HFFc6 (cell line): ENCODE results near the gene RNASE9. TPM values are rescaled to one million over a fixed set of nuclear protein-coding genes. Genes with fewer than 3 reads are reported as not detected.
A peak's percentile ranks its signal among the peaks of the same experiment; 100 is the strongest.

Experiments
- DNase-seq: peaks from one replicate; pipeline ENCODE4 v3.0.0-alpha.2; 2018
- H3K27ac Mint-ChIP-seq: 2 replicates; pipeline ENCODE4 v1.8.0; 2020; ENCODE audit warnings: mild to moderate bottlenecking, mixed read lengths
- H3K27me3 Mint-ChIP-seq: 2 replicates; pipeline ENCODE4 v1.8.0; 2021; ENCODE audit warnings: mild to moderate bottlenecking, moderate library complexity, mixed read lengths; ENCODE audit not compliant: insufficient read depth
- H3K36me3 Mint-ChIP-seq: 2 replicates; pipeline ENCODE4 v1.8.0; 2021; ENCODE audit warnings: low read depth, mixed read lengths
- H3K4me1 Mint-ChIP-seq: 2 replicates; pipeline ENCODE4 v1.8.0; 2020; ENCODE audit warnings: low read depth, mixed read lengths
- H3K4me3 Mint-ChIP-seq: 2 replicates; pipeline ENCODE4 v1.8.0; 2020; ENCODE audit warnings: mild to moderate bottlenecking, moderate library complexity, mixed read lengths
- H3K9me3 Mint-ChIP-seq: 2 replicates; pipeline ENCODE4 v1.8.0; 2020; ENCODE audit warnings: mild to moderate bottlenecking, mixed read lengths
- total RNA-seq, 6 experiments: library from RNA; stranded (reverse); fragmentation: NEBNext Ultra II Directional; extraction: Animal tissue kit (Norgen Biotek cat#: 25700); gene quantifications; 2 replicates in 1 of 6; 3 replicates in 5 of 6; pipeline ENCODE4 v1.2.3, GENCODE V29; 2021
- TF ChIP-seq, protein P1 (sequence below): fragments of 200-600 bp; sonication (generic); IDR thresholded peaks from 2 replicates; pipeline ENCODE4 v1.5.0; 2021; ENCODE audit warnings: antibody characterized with exemption, mild to moderate bottlenecking

RNASE9 gene
- total RNA-seq, 6 experiments from 2014 or later, result not detected

DNA sequence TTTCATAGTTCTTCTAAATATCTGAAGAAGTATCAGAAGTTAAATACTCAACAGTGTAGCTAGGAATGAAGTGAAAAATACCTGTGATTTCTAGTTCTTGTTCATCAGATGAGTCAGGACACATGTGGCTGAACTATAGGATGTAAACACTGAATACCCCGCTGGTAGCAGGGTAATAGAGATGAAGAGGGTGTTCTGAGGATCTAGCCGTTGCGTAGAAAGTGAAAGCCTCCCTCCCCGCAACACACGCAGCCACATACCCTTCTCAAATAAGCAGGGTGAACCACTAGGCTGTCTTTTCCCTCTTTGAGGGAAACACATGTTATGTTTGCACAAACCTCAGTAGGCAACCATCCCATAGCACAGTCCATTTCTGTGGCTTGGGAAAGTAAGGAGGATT lies 46.8 kb upstream of the RNASE9 start:
- no peak for DNase-seq
- no peaks in the 10 kb centered on the region for H3K9me3 Mint-ChIP-seq
- no peaks in the 10 kb centered on the region for H3K36me3 Mint-ChIP-seq
- H3K4me3 Mint-ChIP-seq, result no peak overlapping the region
- no peak overlapping the region for H3K27ac Mint-ChIP-seq
- H3K4me1 Mint-ChIP-seq, result 0 out of 2 replicates have a peak, but pooled peaks cover 4% of the 10 kb centered on the region
- H3K27me3 Mint-ChIP-seq, result no peaks in the 10 kb centered on the region; the same call in 1 of the 2 replicates
- TF ChIP-seq, protein P1, sequence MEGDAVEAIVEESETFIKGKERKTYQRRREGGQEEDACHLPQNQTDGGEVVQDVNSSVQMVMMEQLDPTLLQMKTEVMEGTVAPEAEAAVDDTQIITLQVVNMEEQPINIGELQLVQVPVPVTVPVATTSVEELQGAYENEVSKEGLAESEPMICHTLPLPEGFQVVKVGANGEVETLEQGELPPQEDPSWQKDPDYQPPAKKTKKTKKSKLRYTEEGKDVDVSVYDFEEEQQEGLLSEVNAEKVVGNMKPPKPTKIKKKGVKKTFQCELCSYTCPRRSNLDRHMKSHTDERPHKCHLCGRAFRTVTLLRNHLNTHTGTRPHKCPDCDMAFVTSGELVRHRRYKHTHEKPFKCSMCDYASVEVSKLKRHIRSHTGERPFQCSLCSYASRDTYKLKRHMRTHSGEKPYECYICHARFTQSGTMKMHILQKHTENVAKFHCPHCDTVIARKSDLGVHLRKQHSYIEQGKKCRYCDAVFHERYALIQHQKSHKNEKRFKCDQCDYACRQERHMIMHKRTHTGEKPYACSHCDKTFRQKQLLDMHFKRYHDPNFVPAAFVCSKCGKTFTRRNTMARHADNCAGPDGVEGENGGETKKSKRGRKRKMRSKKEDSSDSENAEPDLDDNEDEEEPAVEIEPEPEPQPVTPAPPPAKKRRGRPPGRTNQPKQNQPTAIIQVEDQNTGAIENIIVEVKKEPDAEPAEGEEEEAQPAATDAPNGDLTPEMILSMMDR, result no peak

DNA sequence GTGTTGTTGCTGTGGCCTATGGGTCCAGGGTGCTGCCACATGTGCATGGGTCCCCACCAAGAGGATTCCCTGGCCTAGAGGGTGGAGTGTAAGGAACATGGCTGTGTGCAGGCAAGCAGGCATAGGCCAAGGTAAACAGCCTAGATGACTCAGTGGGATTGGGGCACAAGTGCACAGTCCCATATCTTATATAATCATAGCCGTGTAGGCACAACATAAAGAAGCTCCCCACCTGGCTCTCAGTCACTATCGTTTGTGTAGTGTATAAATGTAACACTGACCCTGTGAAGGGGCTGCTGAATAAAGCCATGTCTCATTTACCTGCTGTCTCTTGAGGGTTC lies 46.0 kb upstream of the RNASE9 start:
- TF ChIP-seq, protein P1, result no peak
- H3K4me1 Mint-ChIP-seq, result 0 out of 2 replicates have a peak, but pooled peaks cover 4% of the 10 kb centered on the region
- H3K27me3 Mint-ChIP-seq, result no peaks in the 10 kb centered on the region; the same call in 1 of the 2 replicates
- no peak overlapping the region for H3K4me3 Mint-ChIP-seq
- no peaks in the 10 kb centered on the region for H3K9me3 Mint-ChIP-seq
- DNase-seq, result no peak
- no peak overlapping the region for H3K27ac Mint-ChIP-seq
- H3K36me3 Mint-ChIP-seq, result no peaks in the 10 kb centered on the region

DNA sequence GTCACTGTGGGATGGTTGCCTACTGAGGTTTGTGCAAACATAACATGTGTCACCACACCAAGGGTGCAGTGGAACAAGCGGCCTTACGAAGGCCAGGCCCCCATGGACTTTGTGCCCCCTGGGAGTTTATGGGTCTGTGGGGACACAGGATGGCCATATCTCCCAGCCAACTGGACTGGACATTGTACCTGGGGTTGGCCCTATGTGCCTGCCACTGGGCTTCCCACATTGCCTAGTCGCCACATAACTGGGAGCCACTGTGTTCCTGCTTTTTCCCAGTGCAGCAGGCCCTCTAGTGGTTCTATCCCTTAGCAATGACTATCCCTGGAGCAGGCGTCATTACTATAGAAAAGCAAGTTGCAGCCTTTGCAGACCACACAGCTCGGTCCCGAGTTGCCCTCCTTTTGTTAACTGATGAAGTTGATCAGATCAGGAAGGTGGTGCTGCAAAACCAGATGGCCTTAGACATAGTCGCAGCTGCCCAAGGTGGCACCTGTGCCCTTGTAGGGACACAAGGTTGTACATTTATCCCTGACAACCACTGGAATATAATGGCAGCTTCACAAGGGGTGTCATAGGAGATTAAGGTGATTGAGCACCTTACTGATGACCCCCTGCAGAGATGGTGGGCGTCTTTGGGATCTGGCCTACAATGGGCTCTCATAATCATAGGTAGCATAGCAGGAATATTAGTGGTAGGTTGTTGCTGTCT lies 45.5 kb upstream of the RNASE9 start:
- 0 out of 2 replicates have a peak, but pooled peaks cover 4% of the 10 kb centered on the region for H3K4me1 Mint-ChIP-seq
- no peaks in the 10 kb centered on the region for H3K36me3 Mint-ChIP-seq
- no peaks in the 10 kb centered on the region for H3K9me3 Mint-ChIP-seq
- H3K4me3 Mint-ChIP-seq, result no peak overlapping the region
- no peaks in the 10 kb centered on the region; the same call in none of the 2 replicates for H3K27me3 Mint-ChIP-seq
- peak; percentile 49 for DNase-seq
- H3K27ac Mint-ChIP-seq, result no peak overlapping the region
- TF ChIP-seq, protein P1, result peak; percentile 80

DNA sequence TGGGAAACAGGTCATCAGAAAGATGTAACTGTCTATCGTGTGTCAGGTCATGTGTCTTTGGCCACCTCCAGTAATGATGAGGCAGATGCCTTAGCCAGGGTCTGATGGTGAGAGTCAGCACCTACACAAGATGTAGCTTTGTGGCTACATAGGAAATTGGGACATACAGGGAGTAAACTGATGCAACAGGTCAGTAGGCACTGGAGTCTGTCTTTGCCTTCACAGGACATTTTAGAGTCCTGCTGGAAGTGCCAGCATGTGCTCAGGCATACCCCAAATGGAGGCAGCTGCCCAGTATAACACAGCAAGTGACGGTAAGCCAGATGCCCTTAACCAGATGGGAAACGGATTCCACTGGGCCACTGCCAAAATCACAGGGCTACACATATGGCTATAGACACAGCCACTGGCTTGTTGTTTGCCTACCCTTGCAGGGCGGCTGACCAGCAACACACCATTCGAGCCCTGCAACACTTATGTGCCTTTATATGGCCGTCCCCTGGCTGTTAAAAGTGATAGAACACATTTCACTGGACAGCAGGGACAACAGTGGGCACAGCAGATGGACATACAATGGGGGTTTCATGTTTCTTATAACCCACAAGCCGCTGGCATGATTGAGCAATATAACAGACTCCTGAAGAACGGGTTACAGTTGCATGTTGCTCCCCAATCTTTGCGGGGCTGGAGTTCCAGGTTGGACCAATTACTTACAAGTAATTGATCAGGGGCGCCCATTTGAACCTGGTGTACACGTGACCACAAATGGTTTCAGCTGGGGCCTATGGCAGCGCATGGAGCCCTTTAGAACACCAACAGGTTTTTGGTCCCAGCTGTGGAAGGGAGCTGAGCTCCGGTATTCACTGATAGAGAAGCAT lies 43.2 kb upstream of the RNASE9 start:
- no peaks in the 10 kb centered on the region for H3K36me3 Mint-ChIP-seq
- no peaks in the 10 kb centered on the region for H3K9me3 Mint-ChIP-seq
- H3K4me3 Mint-ChIP-seq, result no peak overlapping the region
- no peak overlapping the region for H3K27ac Mint-ChIP-seq
- TF ChIP-seq, protein P1, result no peak
- peaks cover 15% of the 10 kb centered on the region for H3K27me3 Mint-ChIP-seq
- H3K4me1 Mint-ChIP-seq, result 0 out of 2 replicates have a peak, but pooled peaks cover 4% of the 10 kb centered on the region
- no peak for DNase-seq

DNA sequence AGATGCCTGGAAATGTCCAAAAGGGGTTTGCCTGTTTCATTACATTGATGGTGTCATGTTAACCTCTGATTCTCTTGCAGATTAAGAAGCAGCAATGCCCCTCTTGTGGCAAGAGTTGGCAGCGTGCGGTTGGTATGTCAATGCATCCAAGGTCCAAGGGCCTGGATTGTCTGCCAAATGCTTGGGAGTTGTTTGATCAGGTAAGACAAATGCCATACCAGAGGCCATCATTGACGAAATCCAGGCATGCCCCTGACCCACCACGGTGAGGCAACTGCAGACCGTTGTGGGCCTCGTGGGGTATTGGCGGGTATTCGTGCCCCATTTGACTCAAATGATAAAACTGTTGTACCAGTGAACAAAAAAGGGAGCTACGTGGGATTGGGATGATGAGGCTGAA lies 41.7 kb upstream of the RNASE9 start:
- no peak for DNase-seq
- no peak overlapping the region for H3K4me3 Mint-ChIP-seq
- no peaks in the 10 kb centered on the region for H3K36me3 Mint-ChIP-seq
- TF ChIP-seq, protein P1, result no peak; the same call in 1 of the 2 replicates
- 0 out of 2 replicates have a peak, but pooled peaks cover under 1% of the 10 kb centered on the region for H3K4me1 Mint-ChIP-seq
- peaks cover 18% of the 10 kb centered on the region for H3K27me3 Mint-ChIP-seq
- H3K9me3 Mint-ChIP-seq, result no peaks in the 10 kb centered on the region
- no peak overlapping the region for H3K27ac Mint-ChIP-seq
